HUES6 (cell line): ENCODE measurements around the gene HNF4A.

ENCODE experiments used
- H3K27ac ChIP-seq: 2 replicates; pipeline ENCODE4 v1.7.0; 2013; ENCODE audit warnings: low read depth, mild to moderate bottlenecking, low read length, inconsistent platforms
- H3K27me3 ChIP-seq: 2 replicates; pipeline ENCODE4 v1.6.1; 2013; ENCODE audit warnings: low read length; ENCODE audit not compliant: control insufficient read depth, insufficient read depth
- H3K36me3 ChIP-seq: 2 replicates; pipeline ENCODE4 v1.6.1; 2013; ENCODE audit warnings: low read length; ENCODE audit not compliant: control insufficient read depth, insufficient read depth
- H3K4me1 ChIP-seq: 2 replicates; pipeline ENCODE4 v1.6.1; 2013; ENCODE audit warnings: low read length; ENCODE audit not compliant: control insufficient read depth, insufficient read depth
- H3K4me3 ChIP-seq: 2 replicates; pipeline ENCODE4 v1.5.1; 2013; ENCODE audit warnings: low read depth, low read length
- H3K9ac ChIP-seq: one replicate; pipeline ENCODE4 v1.6.1; 2013; ENCODE audit warnings: mild to moderate bottlenecking, low read length
- H3K9me3 ChIP-seq: 2 replicates; pipeline ENCODE4 v1.6.1; 2013; ENCODE audit warnings: low read depth, low read length; ENCODE audit not compliant: control insufficient read depth, insufficient read depth

The HNF4A gene

GRCh38 chr20:44450903-44451450, 95.5 kb downstream of the HNF4A start:
- H3K4me1 ChIP-seq: no peaks in the 10 kb centered on the region
- no peaks in the 10 kb centered on the region for H3K36me3 ChIP-seq
- no peaks in the 10 kb centered on the region for H3K27me3 ChIP-seq
- no peaks in the 10 kb centered on the region for H3K9me3 ChIP-seq
- H3K9ac ChIP-seq: no peak overlapping the region
- no peak overlapping the region for H3K4me3 ChIP-seq
- no peak overlapping the region for H3K27ac ChIP-seq

- no peaks in the 10 kb centered on the region for H3K4me1 ChIP-seq
- H3K9me3 ChIP-seq: no peaks in the 10 kb centered on the region
- no peak overlapping the region for H3K4me3 ChIP-seq
- no peak overlapping the region for H3K9ac ChIP-seq
- H3K27me3 ChIP-seq: no peaks in the 10 kb centered on the region
- H3K36me3 ChIP-seq: no peaks in the 10 kb centered on the region
- H3K27ac ChIP-seq: no peak overlapping the region
These were observed 98.9 kb downstream of the HNF4A start for GRCh38 chr20:44454306-44454963.

- H3K4me1 ChIP-seq: no peaks in the 10 kb centered on the region
- no peak overlapping the region for H3K9ac ChIP-seq
- no peak overlapping the region for H3K4me3 ChIP-seq
- H3K27me3 ChIP-seq: no peaks in the 10 kb centered on the region
- no peak overlapping the region for H3K27ac ChIP-seq
- no peaks in the 10 kb centered on the region for H3K9me3 ChIP-seq
- H3K36me3 ChIP-seq: no peaks in the 10 kb centered on the region
These were observed 99.6 kb downstream of the HNF4A start for GRCh38 chr20:44455126-44455525.

GRCh38 chr20:44456611-44457010, 101.1 kb downstream of the HNF4A start:
- H3K27ac ChIP-seq: no peak overlapping the region
- no peak overlapping the region for H3K4me3 ChIP-seq
- no peaks in the 10 kb centered on the region for H3K27me3 ChIP-seq
- peaks cover 7% of the 10 kb centered on the region for H3K4me1 ChIP-seq
- H3K9me3 ChIP-seq: no peaks in the 10 kb centered on the region
- H3K9ac ChIP-seq: no peak overlapping the region
- no peaks in the 10 kb centered on the region for H3K36me3 ChIP-seq

- H3K36me3 ChIP-seq: no peaks in the 10 kb centered on the region
- no peak overlapping the region for H3K9ac ChIP-seq
- no peak overlapping the region for H3K4me3 ChIP-seq
- H3K27ac ChIP-seq: no peak overlapping the region
- H3K4me1 ChIP-seq: peaks cover 11% of the 10 kb centered on the region
- no peaks in the 10 kb centered on the region for H3K27me3 ChIP-seq
- no peaks in the 10 kb centered on the region for H3K9me3 ChIP-seq
These were observed 101.5 kb downstream of the HNF4A start for GRCh38 chr20:44457016-44457415.

- Histone ChIP-seq H3K9me3 (no peaks in the 10 kb centered on the region), H3K4me3 (no peak overlapping the region), H3K4me1 (peaks cover 11% of the 10 kb centered on the region), H3K27me3 (no peaks in the 10 kb centered on the region), H3K9ac (no peak overlapping the region), H3K27ac (no peak overlapping the region), H3K36me3 (no peaks in the 10 kb centered on the region)
These were observed 103.8 kb downstream of the HNF4A start for GRCh38 chr20:44459271-44459670.

GRCh38 chr20:44460795-44461141, 105.3 kb downstream of the HNF4A start:
- Histone ChIP-seq H3K36me3 (no peaks in the 10 kb centered on the region), H3K27ac (no peak overlapping the region), H3K9ac (no peak overlapping the region), H3K4me1 (peaks cover 11% of the 10 kb centered on the region), H3K27me3 (no peaks in the 10 kb centered on the region), H3K4me3 (no peak overlapping the region), H3K9me3 (no peaks in the 10 kb centered on the region)

- no peak overlapping the region for H3K4me3 ChIP-seq
- no peak overlapping the region for H3K27ac ChIP-seq
- no peaks in the 10 kb centered on the region for H3K27me3 ChIP-seq
These were observed 105.8 kb downstream of the HNF4A start for GRCh38 chr20:44461142-44461802.

GRCh38 chr20:44461803-44462174, 106.3 kb downstream of the HNF4A start:
- Histone ChIP-seq H3K9ac (no peak overlapping the region), H3K36me3 (no peaks in the 10 kb centered on the region)

More at GRCh38 chr20:44461142-44461802, 105.8 kb downstream of the HNF4A start:
- no peaks in the 10 kb centered on the region for H3K36me3 ChIP-seq
- H3K9ac ChIP-seq: no peak overlapping the region
- H3K9me3 ChIP-seq: no peaks in the 10 kb centered on the region
- H3K4me1 ChIP-seq: peaks cover 11% of the 10 kb centered on the region

GRCh38 chr20:44463466-44463865, 108.0 kb downstream of the HNF4A start:
- Histone ChIP-seq H3K9me3 (no peaks in the 10 kb centered on the region), H3K27me3 (no peaks in the 10 kb centered on the region), H3K36me3 (no peaks in the 10 kb centered on the region), H3K4me3 (no peak overlapping the region), H3K27ac (no peak overlapping the region), H3K9ac (no peak overlapping the region), H3K4me1 (peaks cover 20% of the 10 kb centered on the region)

More at GRCh38 chr20:44461803-44462174, 106.3 kb downstream of the HNF4A start:
- H3K27ac ChIP-seq: no peak overlapping the region
- no peak overlapping the region for H3K4me3 ChIP-seq
- H3K9me3 ChIP-seq: no peaks in the 10 kb centered on the region
- no peaks in the 10 kb centered on the region for H3K27me3 ChIP-seq
- H3K4me1 ChIP-seq: peaks cover 11% of the 10 kb centered on the region

- Histone ChIP-seq H3K27me3 (no peaks in the 10 kb centered on the region), H3K9me3 (no peaks in the 10 kb centered on the region), H3K27ac (no peak overlapping the region), H3K4me1 (peaks cover 20% of the 10 kb centered on the region), H3K9ac (no peak overlapping the region), H3K36me3 (no peaks in the 10 kb centered on the region), H3K4me3 (no peak overlapping the region)
These were observed 109.0 kb downstream of the HNF4A start for GRCh38 chr20:44464514-44464913.
